CD4-positive, alpha-beta T cell treated with Interleukin-1 beta for 1 hour (primary cell): Measurements from ENCODE around the gene SCRN2.

Experiments used
- DNase-seq, 2 donors: peaks; one replicate each; pipeline ENCODE4 v3.0.0-alpha.2; 2020 to 2022

Gene SCRN2

DNA sequence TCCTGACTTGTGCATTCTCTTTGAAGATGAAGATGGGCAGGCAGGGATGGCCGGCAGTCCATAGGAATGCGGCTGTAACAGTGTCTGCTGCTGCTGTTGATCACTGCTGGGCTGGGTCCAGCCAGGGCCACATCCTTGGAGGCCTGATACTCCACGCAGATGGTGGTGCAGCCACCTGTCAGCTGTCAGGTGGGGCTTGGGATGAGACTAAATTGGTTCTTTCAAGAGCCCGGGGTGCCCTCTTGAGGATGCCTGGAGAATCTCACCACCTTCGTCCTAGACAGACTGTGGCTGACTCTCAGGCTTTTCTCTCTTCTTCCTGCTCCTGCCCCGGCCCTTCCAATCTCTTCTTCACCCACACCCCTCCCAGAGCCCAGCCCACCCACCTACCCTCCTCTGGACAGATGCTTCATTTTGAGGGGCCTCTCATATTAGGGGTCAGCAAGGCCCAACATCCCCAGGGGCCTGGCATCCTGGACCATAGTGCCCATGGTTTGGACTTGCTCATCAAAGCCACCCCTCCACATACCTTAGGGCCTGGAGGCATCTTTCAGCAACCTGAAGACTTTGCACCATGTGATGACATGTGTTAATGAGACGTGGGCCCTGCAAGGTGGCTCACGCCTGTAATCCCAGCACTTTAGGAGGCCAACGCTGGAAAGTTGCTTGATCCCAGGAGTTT lies 38.6 kb downstream of the SCRN2 start:
- DNase-seq = peak; percentile 60 to 64

DNA sequence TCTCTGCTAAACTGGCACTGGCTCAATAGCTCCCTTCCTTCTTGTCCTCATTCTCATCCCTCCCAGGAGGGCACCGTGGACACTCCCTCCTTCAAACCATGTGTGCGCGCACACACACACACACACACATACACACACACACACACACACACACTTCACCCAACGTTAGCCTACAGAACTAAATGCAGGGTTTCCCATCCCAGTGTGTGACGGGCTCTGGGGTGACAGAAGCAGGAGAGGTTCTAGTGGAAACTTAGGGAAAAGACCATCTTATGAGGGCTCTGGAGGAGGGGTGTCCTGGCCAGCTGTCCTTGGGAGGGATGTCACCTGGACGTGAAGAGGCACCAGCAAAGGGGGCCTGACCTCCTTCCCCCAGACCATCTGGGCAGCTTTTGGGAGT lies 39.2 kb downstream of the SCRN2 start:
- DNase-seq = no peak

DNA sequence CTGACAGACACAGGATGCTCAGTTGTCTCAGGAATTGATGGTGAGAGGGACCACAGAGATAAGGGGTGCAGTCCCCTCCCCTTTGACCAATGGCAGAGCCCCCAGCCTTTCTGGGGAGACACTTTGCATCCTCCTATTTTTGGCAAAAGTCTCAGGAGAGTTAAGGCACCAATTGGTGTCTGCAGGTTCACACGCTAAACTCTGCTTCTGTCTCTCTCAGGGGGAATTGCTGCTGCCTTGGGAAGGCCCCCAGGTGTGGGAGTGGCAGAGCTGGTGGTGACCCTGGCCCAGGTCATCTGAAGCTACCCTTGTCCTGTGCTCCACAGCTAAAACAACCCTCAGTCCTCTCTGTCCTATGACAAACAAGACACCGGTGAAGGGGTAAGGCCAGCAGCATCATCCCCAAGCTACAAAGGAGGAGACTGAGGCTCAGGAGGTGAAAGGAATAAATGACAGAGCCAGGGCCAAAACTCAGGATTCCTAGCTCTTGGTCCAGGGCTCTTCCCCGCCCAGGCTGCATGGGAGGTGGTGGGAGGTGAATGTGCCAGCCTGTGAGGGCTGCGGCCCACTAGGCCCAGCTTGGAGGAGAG lies 39.8 kb downstream of the SCRN2 start:
- DNase-seq = no peak

DNA sequence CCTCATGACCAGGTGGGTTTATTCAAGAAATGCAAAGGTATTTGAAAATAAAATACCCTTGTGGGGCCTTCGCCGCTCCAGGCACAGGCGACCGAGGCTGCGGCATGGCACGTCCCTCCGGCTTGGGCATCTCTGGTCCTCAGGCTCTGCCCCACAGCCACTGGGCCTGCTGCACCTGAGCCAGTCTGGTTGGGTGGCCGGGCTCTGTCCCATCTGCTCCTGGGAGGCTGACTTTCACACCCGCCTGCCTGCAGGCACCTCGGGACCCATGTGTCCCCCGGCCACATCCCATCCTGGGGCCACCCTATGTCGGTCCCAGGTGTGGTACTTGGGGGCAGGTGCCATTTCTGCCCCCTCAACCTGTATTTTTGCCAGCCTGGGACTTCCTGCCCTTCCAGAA lies 40.4 kb downstream of the SCRN2 start:
- no peak for DNase-seq

DNA sequence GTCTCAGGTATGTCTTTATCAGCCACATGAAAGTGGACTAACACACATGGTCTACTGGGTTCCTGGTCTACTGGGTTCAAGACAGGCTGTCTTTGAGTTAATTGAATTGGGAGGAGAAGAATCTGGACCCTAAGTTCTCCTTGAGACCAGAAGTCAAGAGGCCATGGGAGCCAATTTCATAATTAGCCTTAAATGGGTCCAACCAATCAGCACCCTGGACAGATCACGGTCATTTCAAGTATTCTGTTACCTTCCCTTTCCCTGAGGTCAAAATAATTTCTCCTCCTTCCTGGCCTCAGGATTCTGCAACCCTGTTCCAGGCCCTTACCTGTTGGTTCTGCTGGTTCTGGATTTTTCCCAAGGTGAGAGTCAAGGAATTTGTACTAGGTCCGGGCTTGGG lies 43.3 kb downstream of the SCRN2 start:
- DNase-seq = no peak

DNA sequence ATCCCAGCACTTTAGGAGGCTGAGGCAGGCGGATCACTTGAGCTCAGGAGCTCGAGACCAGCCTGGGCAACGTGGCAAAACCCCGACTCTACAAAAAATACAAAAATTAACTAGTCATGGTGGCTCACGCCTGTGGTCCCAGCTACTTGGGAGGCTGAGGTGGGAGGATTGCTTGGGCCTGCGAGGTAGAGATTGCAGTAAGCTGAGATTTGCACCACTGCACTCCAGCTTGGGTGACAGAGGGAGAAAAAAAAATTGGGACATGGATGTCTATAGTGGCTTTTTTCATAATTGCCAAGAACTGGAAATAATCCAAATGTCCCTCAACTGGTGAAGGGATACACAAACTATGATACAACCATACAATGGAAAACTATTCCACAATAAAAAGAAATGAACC lies 48.1 kb downstream of the SCRN2 start:
- no peak for DNase-seq

DNA sequence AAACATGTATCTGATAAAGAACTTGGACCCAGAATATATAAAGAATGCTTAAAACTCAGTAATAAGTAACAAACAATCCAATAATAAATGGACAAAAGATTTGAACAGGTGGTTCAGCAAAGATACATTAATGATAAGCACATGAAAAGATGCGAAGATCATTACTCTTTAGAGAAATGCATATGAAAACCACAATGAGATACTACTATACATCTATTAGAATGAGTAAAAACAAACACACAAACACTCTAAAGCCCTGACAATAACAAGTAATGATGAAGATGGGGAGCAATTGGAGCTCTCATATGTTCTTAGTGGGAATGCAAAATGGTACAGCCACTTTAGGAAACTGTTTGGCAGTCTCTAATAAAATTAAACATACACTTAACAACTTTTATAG lies 48.6 kb downstream of the SCRN2 start:
- DNase-seq = no peak

DNA sequence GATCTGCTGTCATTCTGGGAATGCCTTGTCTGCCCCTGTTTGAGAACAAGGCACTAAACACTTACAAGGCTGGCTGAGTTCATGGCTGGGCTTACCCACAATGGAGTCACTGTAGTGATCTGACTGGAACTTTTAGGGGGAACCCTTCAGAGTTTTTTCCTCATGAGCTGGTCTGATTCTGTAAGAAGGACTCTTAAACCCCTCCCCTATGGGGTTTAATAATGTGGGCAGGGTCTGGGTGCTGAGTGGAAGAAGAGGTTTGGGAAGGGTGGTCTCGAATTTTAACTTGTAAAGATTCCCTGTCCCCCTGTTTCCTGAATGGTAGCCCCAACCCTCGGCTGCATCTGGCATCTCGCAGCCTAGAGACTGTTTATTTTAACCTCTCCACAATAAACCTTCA lies 50.0 kb downstream of the SCRN2 start:
- DNase-seq = no peak

DNA sequence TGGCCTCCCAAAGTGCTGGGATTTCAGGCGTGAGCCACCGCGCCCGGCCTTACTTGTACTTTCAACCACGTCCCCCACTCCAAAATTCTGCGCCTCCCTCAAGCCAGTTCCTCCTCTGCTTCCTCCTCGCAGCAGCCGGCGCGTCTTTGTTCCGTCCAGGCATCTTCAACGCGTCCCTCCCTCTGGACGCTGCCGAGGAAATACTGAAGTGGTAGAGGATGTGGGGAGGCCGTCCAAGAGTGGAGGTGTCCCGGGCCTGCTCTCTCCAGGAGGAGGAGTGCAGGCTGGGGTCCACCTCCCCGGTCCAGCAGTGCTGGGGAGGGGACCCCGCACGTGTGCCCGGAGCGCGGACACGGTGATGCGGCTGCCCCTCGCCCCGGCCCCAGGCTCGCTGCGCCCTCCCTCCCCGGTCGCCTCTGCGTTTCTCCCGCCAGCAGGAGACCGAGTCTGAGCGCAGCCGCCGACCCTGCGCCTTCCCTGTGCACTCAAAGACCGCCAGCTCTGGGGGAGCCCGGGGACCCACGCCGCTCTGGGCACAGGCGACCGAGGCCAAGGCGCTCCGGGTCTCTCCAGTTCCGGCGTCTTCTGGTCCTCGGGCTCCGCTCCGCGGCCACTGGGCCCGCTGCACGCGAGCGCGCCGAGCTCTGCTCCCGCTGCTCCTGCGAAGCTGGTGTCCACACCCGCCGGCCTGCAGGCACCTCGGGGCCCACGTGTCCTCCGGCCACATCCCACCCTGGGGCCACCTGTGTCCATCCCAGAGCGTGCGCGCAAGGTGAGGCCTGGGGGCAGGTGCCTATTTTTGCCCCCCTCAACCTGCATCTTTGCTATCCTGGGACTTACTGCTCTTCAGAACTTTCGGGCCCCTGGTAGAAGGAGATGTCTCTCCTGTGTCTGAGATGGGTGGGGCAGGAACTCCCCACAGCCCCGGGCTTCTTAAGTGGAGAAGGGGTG lies 51.2 kb downstream of the SCRN2 start:
- peak; percentile 54 to 57 for DNase-seq
